NCI-H446 treated with DMSO at 0.1 percent for 48 hours (cell line): ENCODE results near the gene PDK2.
A peak's percentile ranks its signal among the peaks of the same experiment; 100 is the strongest.

Experiments
- DNase-seq: peaks from one replicate; lab custom pipeline; 2025; lab: John Stamatoyannopoulos, UW

Gene PDK2

DNA sequence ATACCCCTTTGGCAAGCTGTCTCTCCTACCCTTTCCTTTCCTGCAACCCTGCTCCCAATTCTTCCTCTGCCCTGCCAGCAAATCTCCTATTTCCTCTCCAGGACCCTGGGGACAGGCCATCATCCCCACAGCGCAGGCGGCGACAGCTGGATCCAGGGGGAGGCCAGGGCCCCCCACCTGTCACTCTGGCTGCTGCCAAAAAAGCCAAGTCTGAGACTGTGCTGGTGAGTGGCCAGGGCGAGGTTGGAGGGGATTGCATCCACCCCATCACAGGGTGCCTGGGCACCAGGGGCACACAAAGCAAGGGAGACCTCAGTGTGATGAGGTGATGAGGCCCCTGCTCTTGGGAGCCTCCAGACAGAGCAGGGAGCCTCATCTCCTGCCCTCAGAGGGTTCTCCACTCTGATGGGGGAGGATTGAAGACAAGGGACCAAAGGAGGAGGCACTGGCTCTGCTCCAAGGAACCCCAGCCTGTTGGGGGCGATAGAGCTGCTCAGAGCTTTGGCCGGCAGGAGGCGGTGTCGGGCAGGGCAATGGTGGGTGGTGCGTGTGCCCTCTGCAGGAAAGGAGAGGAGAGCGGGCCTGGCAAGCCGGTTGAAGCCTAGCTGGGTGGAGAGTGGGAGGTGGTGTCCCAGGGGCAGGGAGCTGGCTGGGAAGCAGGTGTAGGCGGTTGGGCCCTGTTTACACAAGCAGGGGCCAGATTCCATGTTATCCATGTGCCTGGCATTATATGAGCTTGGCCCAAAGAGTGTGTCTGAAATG, 15.6 kb upstream of the PDK2 start:
- no peak for DNase-seq

DNA sequence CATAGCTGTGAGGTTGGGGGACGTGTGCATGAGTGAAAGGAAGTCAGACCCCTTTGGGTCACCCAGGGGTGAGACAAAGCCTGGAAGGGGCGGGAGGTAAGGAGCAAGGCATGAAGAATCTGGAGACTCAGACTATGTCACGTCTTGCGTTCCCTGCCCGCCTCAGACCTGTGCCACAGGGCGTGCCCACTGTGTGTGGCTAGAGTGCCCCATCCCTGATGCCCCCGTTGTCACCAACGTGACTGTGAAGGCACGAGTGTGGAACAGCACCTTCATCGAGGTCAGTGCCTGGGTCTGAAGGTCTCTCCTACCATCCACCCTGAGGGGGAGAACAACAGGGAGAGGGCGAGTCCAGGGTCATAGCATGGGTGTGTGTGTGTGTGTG, 15.1 kb upstream of the PDK2 start:
- no peak for DNase-seq

DNA sequence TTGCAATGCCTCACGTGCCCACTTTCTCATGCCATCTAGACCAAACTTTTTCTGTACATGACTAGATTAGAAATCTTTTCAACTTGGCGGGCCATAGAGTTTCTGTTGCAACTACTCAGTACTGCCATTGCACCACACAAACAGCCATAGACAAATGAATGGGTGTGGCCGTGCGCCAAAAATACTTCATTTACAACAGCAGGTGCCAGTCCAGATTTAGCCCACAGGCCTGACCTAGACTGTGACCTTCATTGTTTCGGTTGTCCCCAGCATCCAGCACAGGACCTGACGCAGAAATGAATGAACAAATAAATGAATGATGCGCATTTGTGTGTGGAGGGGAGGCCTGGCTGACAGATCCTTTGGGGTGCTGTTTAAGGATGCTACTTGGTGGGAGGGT, 14.3 kb upstream of the PDK2 start:
- DNase-seq = no peak

DNA sequence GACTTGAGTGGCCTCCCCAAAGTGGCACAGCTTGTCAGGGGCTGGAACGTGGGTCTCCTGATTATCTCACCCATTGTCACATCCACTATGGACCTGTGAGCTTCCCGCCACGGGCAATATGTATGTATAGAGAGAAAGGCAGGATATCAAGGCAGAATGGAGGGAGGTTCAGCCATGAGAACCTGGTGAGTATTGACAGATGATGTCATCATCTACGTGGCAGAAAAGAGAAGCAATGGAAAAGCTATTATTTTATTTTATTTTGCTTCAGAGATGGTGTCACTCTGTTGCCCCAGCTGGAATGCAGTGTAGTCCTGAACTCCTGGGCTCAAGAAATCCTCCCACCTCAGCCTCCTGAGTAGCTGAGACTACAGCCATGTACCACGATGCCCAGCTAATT, 13.4 kb upstream of the PDK2 start:
- DNase-seq = no peak

DNA sequence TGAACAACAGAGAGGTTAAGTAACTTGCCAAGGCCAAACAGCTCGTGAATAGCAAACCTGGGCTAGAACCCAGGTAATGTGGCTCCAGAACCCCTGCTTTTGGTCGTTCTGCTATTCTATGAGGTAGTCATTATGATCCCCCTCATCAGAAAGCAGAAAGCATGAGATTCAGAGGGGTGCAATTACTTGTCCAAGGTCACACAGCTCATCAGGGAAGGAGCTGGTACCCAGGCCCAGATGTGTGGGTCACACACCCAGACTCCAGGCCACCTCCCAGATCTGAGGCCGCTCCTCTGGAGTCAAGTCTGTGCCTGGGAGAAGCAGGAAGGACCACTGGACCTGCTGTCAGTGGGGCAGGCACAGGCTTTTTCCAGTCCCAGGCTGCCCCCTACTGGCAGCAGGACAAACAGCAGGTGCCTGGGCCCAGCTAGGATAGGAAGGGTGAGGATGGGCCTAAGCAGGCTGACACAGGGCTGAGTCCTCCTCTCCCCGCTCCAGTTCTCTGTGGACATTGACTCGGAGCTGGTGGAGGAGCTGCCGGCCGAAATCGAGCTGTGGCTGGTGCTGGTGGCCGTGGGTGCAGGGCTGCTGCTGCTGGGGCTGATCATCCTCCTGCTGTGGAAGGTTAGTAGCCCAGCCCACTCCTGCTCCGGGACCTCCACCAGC, 7.8 kb upstream of the PDK2 start:
- DNase-seq = no peak

DNA sequence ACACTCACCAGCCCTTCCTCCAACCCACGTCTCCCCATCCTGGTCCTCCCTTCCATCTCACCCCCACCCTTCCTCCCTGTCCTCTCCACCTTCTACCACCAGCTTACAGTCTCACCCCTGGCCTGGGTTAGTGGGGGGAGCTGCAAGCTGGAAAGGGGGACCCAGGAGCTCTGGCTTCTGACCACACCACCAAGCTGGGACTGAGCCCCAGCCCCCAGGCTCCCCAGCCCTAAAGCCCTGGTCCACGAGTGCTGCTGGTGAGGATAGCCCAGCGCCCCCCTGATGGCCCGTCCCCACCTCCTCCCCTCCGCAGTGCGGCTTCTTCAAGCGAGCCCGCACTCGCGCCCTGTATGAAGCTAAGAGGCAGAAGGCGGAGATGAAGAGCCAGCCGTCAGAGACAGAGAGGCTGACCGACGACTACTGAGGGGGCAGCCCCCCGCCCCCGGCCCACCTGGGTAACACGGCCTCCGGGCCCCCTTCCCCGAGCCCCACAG, 7.2 kb upstream of the PDK2 start:
- DNase-seq = no peak

DNA sequence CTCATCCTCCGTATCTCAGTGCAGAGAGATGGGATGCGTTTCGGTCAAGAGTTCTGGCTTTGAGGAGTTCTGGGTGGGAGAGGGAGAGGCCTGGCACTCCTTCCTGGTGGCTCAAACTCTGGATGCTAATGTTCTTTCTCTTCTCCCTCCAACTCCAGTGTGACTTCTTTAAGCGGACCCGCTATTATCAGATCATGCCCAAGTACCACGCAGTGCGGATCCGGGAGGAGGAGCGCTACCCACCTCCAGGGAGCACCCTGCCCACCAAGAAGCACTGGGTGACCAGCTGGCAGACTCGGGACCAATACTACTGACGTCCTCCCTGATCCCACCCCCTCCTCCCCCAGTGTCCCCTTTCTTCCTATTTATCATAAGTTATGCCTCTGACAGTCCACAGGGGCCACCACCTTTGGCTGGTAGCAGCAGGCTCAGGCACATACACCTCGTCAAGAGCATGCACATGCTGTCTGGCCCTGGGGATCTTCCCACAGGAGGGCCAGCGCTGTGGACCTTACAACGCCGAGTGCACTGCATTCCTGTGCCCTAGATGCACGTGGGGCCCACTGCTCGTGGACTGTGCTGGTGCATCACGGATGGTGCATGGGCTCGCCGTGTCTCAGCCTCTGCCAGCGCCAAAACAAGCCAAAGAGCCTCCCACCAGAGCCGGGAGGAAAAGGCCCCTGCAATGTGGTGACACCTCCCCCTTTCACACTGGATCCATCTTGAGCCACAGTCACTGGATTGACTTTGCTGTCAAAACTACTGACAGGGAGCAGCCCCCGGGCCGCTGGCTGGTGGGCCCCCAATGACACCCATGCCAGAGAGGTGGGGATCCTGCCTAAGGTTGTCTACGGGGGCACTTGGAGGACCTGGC, 6.0 kb upstream of the PDK2 start:
- no peak for DNase-seq

DNA sequence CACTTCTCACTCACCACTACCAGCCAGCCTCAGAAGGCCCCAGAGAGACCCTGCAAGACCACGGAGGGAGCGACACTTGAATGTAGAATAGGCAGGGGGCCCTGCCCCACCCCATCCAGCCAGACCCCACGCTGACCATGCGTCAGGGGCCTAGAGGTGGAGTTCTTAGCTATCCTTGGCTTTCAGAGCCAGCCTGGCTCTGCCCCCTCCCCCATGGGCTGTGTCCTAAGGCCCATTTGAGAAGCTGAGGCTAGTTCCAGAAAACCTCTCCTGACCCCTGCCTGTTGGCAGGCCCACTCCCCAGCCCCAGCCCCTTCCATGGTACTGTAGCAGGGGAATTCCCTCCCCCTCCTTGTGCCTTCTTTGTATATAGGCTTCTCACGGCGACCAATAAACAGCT, 5.1 kb upstream of the PDK2 start:
- no peak for DNase-seq

DNA sequence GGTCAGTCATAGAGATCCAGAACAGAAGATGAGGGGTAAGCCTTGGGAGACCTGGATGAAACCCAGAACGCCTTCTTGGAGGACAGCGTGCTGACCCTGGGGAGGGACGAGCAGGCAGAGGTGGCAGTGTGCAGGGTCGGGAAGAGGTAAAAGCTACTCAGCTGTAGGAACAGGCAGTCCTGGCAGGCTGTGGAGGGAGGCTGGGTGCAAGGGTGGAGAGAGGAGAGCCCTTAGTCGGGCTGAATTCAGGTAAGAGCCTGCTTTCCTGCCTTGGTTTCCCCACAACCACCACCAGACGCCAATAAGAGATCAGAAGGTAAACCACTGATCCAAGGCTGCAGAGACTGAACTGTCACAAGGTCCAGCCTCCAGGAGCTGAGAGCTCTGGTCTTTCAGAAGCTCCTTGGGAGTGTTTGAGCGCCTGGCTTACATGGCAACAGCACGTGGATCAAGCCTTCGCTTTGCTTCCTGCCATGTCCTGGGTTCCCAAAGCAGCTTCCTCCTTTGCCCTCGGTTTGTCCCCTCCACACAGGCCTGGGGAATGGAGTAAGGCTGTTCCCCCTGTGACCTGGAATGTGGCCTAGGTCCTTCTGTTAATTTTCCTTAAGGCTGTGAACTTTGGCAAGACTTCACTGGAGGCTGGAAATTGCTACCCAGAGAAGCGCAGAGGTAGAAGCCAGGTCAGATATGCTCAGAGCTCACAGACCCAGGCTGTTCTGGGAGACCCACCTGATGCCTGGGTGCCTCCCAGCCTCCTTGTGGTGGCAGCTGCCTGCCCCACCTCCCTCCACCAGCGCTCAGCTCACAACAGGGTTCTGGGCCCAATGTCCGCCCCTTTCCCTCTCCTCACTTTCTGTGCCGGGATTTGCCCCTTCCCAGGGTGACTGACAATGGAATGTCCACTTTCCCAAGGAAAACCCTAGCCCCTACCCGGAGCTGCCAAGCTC, 3.9 kb upstream of the PDK2 start:
- DNase-seq = no peak

DNA sequence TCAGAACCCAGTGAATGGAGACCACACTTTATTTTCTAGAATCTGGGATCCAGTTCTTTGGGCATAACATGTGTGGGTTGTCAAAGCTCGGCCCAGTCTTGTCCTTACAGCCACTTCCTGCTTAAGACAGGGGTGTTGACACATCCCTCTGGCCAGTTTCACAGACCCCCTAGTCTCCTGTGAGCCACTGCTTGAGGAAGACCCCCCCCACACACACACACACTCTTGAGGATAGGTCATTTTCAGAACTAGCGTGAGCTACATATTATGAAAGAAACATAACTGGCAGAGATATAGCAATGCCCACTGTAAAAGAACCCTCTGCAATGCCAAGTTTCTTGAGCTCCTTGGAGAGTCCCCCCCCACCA, 3.2 kb upstream of the PDK2 start:
- no peak for DNase-seq

DNA sequence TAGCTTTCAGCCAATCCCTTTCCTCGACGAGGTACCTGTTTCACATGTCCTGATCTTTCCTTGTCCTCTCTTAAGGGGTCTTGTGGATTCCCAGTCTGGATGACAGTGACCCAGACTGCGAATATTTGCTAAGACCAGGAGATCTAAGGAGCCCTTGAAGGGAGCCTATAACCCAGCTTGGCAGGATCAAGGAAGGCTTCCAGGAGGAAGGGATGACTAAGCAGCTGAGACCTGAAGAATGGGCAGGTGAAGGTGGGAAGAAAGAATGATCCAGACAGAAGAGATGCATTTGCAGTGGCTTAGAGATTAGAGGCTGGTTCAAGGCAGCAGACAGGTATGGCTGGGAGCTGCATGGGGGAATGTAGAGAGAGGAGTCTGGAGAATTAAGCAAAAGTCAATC, 1.9 kb upstream of the PDK2 start:
- DNase-seq = no peak

DNA sequence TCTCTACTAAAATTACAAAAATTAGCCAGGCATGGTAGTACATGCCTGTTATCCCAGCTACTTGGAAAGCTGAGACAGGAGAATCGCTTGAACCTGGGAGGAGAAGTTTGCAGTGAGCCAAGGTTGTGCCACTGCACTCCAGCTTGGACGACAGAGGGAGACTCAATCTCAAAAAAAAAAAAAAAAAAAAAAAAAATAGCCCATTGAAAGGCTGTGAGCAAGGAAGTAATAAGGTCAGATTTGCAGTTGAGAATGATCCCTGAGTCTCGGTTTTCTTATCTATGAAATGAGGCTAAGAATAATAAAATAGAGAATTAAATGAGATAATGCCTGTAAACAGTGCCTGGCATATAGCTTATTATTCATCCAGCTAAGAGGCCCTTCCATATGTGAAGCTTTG, 1.3 kb upstream of the PDK2 start:
- no peak for DNase-seq

DNA sequence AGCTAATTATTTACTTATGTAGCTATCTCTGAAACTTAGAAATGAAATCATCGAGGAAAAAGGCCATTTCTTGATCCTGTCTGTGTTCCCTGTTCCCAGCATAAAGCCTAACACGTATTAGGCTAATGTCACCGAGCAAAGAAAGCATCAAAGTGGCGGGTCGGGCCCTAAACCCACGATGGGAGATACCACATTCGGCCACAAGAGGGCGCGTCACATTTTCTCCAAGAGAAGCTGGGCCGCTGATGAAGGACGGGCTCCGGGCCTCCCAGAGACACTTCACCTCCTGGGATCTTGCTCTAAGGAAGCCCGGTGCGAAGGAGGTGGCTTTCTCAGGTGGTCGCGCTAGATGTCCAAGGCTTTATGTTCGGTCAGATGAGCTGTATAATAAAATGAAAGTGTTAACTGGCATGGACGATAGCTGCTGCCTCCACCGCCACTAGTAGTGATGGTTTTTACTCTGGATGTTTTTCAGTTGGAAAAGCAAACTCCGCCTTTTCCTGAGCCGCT, 853 bp upstream of the PDK2 start:
- DNase-seq = peak; percentile 52

DNA sequence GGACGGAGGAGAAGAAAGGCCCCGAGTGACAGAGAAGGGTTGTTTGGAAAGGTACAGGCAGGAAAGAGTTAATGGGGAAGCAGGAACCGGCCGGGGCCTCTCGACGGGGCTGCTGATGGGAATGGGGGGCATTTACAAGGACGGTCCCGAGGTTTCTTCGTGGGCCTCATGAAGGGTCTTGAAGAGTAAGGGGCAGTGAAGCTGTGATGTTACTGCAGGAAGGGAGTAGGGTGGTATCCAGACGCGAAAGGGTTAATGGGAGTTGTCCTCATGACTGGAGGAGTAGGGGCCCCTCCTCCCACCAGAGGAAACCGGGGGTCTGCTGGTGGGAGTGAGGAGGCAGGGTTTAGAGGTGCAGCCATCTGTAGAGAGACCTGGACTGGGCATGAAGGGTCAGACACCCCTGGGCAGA, 481 bp downstream of the PDK2 start:
- no peak for DNase-seq

DNA sequence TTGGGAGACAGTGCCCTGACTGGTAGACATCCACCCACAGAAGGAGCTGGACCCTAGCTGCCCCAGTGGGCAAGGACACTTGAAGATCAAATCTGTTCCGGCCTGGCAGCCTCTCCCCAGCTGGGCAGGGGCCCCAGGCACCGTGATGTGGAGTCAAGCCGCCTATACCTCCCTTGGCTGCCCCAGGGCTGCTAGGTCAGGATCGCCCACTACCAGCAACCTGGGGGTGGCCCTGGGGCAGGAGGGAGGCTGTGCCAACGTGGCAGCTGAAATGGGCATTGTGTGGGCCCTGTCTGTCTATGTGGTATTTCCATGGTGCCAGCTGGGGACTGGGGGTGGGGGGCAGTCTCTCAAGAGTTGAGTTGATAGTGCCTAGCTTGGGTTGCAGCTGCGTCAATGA, 941 bp downstream of the PDK2 start:
- DNase-seq = no peak

DNA sequence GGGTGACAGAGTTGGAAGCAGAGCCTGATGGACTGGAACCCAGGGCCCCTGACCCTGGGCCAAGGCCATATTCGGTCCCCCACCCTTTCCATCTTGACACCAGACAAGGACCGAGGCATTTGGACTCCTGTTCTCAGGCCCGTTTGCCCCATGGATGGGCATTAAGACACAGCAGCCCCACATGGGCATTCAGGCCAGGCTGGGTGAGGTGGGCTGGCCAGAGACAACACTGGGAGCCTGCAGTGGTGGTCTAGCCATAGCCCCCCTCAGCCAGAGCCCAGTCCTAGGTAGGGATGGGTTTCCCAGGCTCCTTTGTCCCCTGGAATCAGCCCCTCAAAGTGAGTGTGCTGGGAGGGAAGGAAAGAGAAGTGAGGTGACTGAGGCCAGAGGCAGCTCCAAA, 1.6 kb downstream of the PDK2 start:
- no peak for DNase-seq

DNA sequence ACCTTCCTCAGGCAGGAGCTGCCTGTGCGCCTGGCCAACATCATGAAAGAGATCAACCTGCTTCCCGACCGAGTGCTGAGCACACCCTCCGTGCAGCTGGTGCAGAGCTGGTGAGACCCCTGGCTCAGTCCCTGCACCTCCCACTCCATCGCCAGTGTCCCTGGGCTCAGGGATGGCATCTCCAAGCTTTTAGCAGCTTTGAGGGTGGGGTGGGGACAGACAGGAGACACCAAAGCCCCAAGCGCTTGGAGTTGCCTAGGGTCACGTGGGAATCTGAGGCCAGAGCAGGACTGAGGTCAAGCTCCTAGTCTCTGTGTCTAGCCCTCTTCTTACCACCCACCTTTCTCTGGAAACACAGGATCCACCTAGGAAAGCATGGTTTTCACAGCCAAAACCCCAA, 2.3 kb downstream of the PDK2 start:
- no peak for DNase-seq

DNA sequence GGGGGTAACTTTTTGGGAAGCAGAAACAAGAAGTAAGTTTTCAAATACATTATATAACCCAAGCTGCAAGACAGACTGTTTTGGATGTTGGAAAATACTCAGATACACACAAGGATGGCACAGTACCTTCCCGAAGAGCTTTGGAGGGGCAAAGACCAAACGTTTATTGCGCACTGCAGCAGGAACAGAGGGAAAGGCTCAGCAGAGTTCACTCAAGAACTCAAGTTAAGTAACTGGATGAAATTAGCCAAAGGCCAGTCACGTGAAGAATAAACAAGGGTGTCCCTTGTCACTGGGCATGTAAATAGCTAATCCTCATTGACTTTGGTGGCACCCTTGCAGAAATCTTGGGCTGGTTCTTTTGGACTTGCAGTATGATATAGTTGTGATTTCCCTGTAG, 2.8 kb downstream of the PDK2 start:
- DNase-seq = no peak

DNA sequence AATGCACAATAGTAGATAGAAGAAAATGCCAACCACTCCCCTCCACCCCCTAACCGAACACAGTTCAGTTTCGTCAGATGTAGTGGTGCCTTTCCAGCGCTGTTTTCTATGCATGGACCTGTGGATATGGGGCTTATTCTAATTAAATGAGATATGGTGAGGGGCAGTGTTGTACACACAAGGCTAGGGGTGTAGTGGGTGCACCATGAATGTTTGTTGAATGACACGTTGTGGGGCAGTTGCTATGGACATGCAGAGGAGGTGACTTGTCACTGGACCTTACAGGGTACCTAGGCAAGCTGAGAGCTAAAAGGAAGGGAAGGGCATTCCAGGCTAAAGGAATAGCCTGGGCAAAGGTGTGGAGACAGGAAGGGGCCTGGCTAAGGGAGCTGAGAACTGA, 3.4 kb downstream of the PDK2 start:
- DNase-seq = no peak

DNA sequence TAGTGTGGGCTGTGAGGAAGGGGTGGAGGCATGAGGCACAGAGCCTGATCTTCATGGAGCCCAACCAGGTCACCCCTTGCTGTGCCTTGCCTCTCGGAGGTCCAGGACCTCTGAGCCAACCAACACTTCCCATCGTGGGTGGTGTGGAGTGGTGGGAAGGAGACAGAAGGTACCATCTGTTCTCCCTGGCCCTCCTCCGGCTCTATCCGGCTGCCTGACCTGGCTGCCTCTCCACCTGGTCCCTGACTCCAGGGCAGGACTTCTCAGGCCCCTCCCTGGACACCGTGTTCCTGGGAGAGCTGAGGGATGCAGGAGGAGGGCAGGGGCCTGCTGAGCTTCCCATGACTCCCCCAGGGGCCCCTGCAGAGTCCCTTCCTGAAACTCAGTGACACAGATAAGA, 3.9 kb downstream of the PDK2 start:
- no peak for DNase-seq

DNA sequence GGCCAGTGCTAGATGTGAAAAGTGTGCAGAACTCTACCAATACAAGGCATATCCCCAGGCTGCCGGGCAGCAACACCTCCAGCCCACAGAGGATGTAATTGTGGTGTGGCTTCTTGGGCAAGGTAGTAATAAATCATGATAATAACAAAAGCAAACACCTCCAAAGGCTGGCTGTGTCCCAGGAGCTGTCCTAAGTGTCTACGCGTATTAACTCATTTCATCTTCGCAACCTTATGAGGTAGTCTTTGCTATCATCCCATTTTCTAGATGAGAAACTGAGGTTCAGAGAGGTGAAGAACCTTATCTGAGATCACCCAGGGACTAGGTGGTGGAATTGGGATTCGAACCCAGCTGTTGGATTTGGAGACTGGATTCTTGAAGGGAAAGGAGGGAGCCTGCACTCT, 5.3 kb downstream of the PDK2 start:
- no peak for DNase-seq

DNA sequence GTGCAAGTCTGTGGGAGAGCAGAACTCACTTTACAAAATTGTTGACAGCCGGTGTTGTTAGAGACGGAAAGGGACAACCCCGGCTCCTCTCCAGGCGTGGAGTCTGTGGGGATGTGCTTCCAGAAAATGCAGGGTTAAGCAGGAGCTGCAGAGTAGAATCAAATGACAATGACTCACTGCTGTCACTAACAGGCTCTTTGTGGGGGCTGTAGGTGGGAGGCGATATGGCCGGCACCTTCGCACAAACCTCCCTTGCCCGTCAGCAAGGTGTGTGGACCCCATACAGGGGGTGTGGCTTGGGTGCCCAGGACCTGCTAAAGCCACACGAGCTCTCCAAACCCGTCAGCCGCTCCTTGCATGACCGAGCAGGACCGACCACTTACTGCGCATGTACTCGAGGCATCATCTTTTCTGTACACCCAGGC, 5.8 kb downstream of the PDK2 start:
- no peak for DNase-seq
